Stimulated activated CD8-positive, alpha-beta memory T cell treated with anti-CD3 and anti-CD28 coated beads, Interleukin-4, amount 100 ng/mL, for 48 hours (primary cell): ENCODE results near the gene MRPS2.
"Not testable (repeated sequence)": the region's sequence is repeated elsewhere in the genome, so short reads cannot be mapped to it uniquely, and the experiment has no call there.

ENCODE experiments used
- DNase-seq: peaks from one replicate; pipeline ENCODE4 v3.0.0-alpha.2; 2020

The MRPS2 gene

GRCh38 chr9:135516132-135516860, 15.8 kb downstream of the MRPS2 start:
- peak; percentile 22 for DNase-seq

- DNase-seq, result no peak
These were observed 16.9 kb downstream of the MRPS2 start for GRCh38 chr9:135517407-135517822.

- no peak for DNase-seq
These were observed 18.9 kb downstream of the MRPS2 start for GRCh38 chr9:135519179-135519971.

GRCh38 chr9:135520916-135521607, 20.6 kb downstream of the MRPS2 start, which contains the start of gene LCN1:
LCN1 (plus strand) TSS chr9:135521440; CDS start chr9:135521498, 58 bp downstream.
- DNase-seq, result no peak

GRCh38 chr9:135521608-135522095, 21.2 kb downstream of the MRPS2 start:
- no peak for DNase-seq

- peak; percentile 9 for DNase-seq
These were observed 21.8 kb downstream of the MRPS2 start for GRCh38 chr9:135522137-135522877.

GRCh38 chr9:135522931-135523330, 22.4 kb downstream of the MRPS2 start:
- DNase-seq, result peak; percentile 14

- peak; percentile 7 for DNase-seq
These were observed 23.1 kb downstream of the MRPS2 start for GRCh38 chr9:135523521-135524129.

- no peak for DNase-seq
These were observed 23.8 kb downstream of the MRPS2 start for GRCh38 chr9:135524130-135524861.

GRCh38 chr9:135525241-135526088, 25.0 kb downstream of the MRPS2 start:
- no peak for DNase-seq

- no peak for DNase-seq
These were observed 25.7 kb downstream of the MRPS2 start for GRCh38 chr9:135526089-135526729.

- DNase-seq, result peak; percentile 12
These were observed 26.5 kb downstream of the MRPS2 start for GRCh38 chr9:135526730-135527571.

- not testable (repeated sequence) for DNase-seq
These were observed 28.5 kb downstream of the MRPS2 start for GRCh38 chr9:135528842-135529435.

GRCh38 chr9:135530146-135530545, 29.7 kb downstream of the MRPS2 start:
- DNase-seq, result no peak

- DNase-seq, result no peak
These were observed 30.6 kb downstream of the MRPS2 start for GRCh38 chr9:135531096-135531495.

- no peak for DNase-seq
These were observed 32.6 kb downstream of the MRPS2 start for GRCh38 chr9:135533113-135533512.

- no peak for DNase-seq
These were observed 33.2 kb downstream of the MRPS2 start for GRCh38 chr9:135533674-135534073.

GRCh38 chr9:135534192-135534711, 33.8 kb downstream of the MRPS2 start:
- DNase-seq, result not testable (repeated sequence)
